ENCODE results near the gene GRIP2.

DNA sequence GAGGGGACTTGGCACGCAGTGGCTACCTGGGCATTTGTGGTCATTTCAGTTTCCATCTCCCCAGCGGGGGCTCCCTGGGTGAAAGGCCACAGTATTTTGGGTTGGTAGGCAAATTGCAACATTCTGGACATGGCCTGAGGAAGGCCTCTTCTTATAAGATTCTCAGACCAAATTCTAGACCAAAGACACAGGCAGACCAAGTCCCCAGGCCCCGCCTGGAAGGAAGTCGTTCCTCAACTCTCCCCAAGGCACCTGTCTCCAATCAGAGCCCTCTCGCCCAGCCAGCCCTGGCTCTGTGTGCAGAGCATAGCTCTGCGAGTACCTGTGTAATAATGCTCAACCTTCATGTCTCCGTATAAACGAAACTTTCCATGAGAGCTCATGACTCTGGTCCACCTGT is 53.1 kb downstream of the GRIP2 start:
- TF ChIP-seq CTCF (conservative IDR thresholded peaks at IDR 0.05; ENCODE audit: low read length) (no peak), EZH2phosphoT487 (IDR thresholded peaks at IDR 0.05; ENCODE audit: borderline replicate concordance, low read depth, low read length) (no peak)

Data from OCI-LY7 (cell line).